ENCODE results near the gene LYPLAL1. TPM values are rescaled to one million over a fixed set of nuclear protein-coding genes. Genes with fewer than 3 reads are reported as not detected.
"Not testable (repeated sequence)": the region's sequence is repeated elsewhere in the genome, so short reads cannot be mapped to it uniquely, and the experiment has no call there.

The LYPLAL1 gene
- total and polyA plus RNA-seq, 3 donors from 2014 or later: 20.8 to 33.8 (median 26.5) TPM

- Histone ChIP-seq H3K27ac (no peak overlapping the region), H3K9me3 (no peaks in the 10 kb centered on the region), H3K4me3 (no peak overlapping the region), H3K27me3 (no peaks in the 10 kb centered on the region), H3K4me1 (no peaks in the 10 kb centered on the region), H3K36me3 (ENCODE audit: low read depth, missing control alignments) (no peaks in the 10 kb centered on the region)
- 83 to 87% methylated on average over 2 of the region's 2 CpGs for WGBS, 2 donors
- intact Hi-C loops (cut with DNase I; ENCODE audit: low total_unique reads): no loop called here
- TF ChIP-seq, protein P1, sequence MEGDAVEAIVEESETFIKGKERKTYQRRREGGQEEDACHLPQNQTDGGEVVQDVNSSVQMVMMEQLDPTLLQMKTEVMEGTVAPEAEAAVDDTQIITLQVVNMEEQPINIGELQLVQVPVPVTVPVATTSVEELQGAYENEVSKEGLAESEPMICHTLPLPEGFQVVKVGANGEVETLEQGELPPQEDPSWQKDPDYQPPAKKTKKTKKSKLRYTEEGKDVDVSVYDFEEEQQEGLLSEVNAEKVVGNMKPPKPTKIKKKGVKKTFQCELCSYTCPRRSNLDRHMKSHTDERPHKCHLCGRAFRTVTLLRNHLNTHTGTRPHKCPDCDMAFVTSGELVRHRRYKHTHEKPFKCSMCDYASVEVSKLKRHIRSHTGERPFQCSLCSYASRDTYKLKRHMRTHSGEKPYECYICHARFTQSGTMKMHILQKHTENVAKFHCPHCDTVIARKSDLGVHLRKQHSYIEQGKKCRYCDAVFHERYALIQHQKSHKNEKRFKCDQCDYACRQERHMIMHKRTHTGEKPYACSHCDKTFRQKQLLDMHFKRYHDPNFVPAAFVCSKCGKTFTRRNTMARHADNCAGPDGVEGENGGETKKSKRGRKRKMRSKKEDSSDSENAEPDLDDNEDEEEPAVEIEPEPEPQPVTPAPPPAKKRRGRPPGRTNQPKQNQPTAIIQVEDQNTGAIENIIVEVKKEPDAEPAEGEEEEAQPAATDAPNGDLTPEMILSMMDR (IDR thresholded peaks at IDR 0.05): no peak
- no peak for TF ChIP-seq POLR2A (IDR thresholded peaks at IDR 0.05)
- no peak for DNase-seq
Measured at GRCh38 chr1:219235903-219236481, 62.3 kb downstream of the LYPLAL1 start.

DNA sequence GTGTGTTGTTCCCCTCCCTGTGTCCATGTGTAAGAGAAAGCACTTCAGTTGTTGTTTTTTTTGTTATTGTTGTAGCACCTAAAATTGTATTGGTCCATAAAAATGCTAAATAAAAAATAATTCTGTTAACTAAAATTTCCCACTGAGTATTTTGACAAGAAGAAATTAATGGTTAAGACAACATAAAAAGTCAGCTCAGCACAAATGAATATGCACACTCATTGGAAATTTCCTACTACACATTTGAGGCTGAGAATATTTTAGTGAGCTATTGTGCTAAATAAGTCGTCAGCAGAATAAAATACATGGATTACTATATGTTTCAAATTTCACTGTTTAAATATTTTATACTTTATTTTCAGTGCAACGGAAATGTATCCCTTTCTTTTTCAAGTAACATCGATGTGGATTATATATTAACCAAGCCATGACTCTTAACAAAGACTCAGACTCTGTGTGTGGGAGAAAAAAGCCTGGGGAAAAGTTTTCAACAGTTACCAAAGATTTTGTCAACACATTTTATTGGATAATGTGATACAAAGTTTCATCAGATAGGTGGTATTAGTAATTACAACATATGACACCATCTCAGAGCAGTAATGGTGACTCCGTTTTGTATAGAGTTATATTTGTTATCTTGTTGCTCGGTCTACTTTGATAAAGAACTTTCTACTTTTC is 63.4 kb downstream of the LYPLAL1 start:
- WGBS, 2 donors: 75 to 86% methylated on average over 5 of the region's 5 CpGs
- Histone ChIP-seq H3K9me3 (no peaks in the 10 kb centered on the region), H3K4me3 (no peak overlapping the region), H3K27ac (no peak overlapping the region), H3K27me3 (no peaks in the 10 kb centered on the region), H3K36me3 (ENCODE audit: low read depth, missing control alignments) (no peaks in the 10 kb centered on the region), H3K4me1 (no peaks in the 10 kb centered on the region)
- DNase-seq: no peak
- TF ChIP-seq, protein P1 (IDR thresholded peaks at IDR 0.05): no peak
- TF ChIP-seq POLR2A (IDR thresholded peaks at IDR 0.05): no peak
- intact Hi-C loops (cut with DNase I; ENCODE audit: low total_unique reads): no loop called here

DNA sequence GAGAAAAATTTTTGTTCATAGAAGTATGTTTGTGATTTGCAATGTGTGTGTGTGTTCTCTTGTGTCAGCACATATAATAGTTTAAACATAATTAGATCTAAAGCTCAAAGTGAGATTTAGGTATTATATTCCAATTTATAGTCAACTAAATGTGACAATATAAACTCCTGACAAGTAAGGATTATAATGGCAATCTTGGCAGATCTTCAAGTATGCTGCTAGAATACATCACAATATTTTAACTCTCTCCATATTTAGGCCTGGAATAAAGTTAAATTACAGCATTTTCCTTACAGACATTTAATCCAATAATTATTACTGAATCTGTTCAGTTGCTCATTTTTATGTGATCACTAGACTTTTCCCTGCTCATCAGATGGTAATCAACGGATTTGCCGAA is 65.8 kb downstream of the LYPLAL1 start:
- Histone ChIP-seq H3K36me3 (ENCODE audit: low read depth, missing control alignments) (no peaks in the 10 kb centered on the region), H3K27me3 (no peaks in the 10 kb centered on the region), H3K4me1 (no peaks in the 10 kb centered on the region), H3K4me3 (no peak overlapping the region), H3K27ac (no peak overlapping the region), H3K9me3 (no peaks in the 10 kb centered on the region)
- intact Hi-C loops (cut with DNase I; ENCODE audit: low total_unique reads): no loop called here
- no peak for DNase-seq
- TF ChIP-seq, protein P1 (IDR thresholded peaks at IDR 0.05): no peak
- no peak for TF ChIP-seq POLR2A (IDR thresholded peaks at IDR 0.05)
- WGBS, 2 donors: 98 to 99% methylated on average over 2 of the region's 2 CpGs

DNA sequence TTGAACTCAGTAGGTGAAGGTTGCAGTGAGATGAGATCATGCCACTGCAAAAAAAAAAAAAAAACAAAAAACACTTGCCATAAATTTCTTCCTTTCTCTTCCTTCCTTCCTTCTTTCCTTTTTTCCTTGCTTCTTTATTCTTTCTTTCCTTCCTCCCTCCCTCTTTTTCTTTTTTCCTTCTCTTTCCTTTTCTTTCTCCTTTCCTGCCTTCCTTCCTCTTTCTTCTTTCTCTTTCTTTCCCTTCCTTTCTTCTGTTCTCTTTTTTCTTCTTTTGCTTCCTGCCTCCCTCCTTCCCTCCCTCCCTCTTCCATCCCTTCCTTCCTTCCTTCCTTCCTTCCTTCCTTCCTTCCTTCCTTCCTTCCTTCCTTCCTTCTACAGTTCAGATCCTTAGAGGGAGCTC is 71.2 kb downstream of the LYPLAL1 start:
- TF ChIP-seq, protein P1 (IDR thresholded peaks at IDR 0.05): no peak
- TF ChIP-seq POLR2A (IDR thresholded peaks at IDR 0.05): no peak
- no peak for DNase-seq
- H3K4me1 ChIP-seq: no peaks in the 10 kb centered on the region
- no peaks in the 10 kb centered on the region for H3K36me3 ChIP-seq (ENCODE audit: low read depth, missing control alignments)
- H3K4me3 ChIP-seq: no peak overlapping the region
- H3K27ac ChIP-seq: no peak overlapping the region
- H3K9me3 ChIP-seq: no peaks in the 10 kb centered on the region
- intact Hi-C loops (cut with DNase I; ENCODE audit: low total_unique reads): no loop called here
- no peaks in the 10 kb centered on the region for H3K27me3 ChIP-seq

DNA sequence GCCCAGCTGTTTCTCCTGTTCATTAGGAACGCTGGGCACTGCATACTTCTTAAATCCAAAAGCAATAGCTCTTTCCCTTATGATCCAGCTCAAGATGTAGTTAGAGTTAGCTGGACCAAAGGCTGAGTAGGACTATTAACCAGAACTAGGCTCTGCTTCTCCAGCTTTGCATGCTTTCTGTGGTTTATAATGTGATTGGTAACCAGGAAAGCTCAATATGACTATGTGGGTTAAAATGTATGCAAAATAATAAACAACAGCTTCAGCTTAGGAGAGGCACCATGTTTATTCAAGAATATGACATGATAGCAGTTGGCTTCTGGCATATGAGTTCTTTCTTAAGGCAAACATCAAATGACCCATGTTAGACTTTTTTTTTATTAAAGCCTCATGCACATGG is 73.8 kb downstream of the LYPLAL1 start:
- H3K27me3 ChIP-seq: no peaks in the 10 kb centered on the region
- H3K4me3 ChIP-seq: no peak overlapping the region
- no peaks in the 10 kb centered on the region for H3K4me1 ChIP-seq
- H3K36me3 ChIP-seq (ENCODE audit: low read depth, missing control alignments): no peaks in the 10 kb centered on the region
- no peak overlapping the region for H3K27ac ChIP-seq
- 46 to 57% methylated on average over 1 of the region's 1 CpG for WGBS, 2 donors
- no peak for DNase-seq
- intact Hi-C loops (cut with DNase I; ENCODE audit: low total_unique reads): no loop called here
- no peaks in the 10 kb centered on the region for H3K9me3 ChIP-seq
- TF ChIP-seq, protein P1 (IDR thresholded peaks at IDR 0.05): no peak
- no peak for TF ChIP-seq POLR2A (IDR thresholded peaks at IDR 0.05)

GRCh38 chr1:219250468-219250867 is 76.8 kb downstream of the LYPLAL1 start:
- H3K4me1 ChIP-seq; H3K27ac ChIP-seq; intact Hi-C loops (cut with DNase I; ENCODE audit: low total_unique reads); DNase-seq; H3K9me3 ChIP-seq; H3K27me3 ChIP-seq; H3K36me3 ChIP-seq (ENCODE audit: low read depth, missing control alignments); H3K4me3 ChIP-seq: not testable (repeated sequence)
- 93 to 97% methylated on average over 2 of the region's 2 CpGs for WGBS, 2 donors
